ENCODE measurements around the gene NOM1. TPM values are rescaled to one million over a fixed set of nuclear protein-coding genes. Genes with fewer than 3 reads are reported as not detected.

NOM1 gene
- total and polyA plus RNA-seq, 2 donors (not counting 3 experiments of a cell fraction or from before 2014, with no cell fraction given): 13.7 to 38.6 TPM

- FAIRE-seq: no peak
- dilution Hi-C loops (cut with MboI; ENCODE audit: extremely low pct_ligation_motif_present, low sequenced_read_pairs): no loop called here
- POLR2A ChIA-PET: no interaction called here
Observed at GRCh38 chr7:157007470-157008066, 58.1 kb downstream of the NOM1 start.

More at GRCh38 chr7:157007470-157008066, 58.1 kb downstream of the NOM1 start:
- H2AFZ ChIP-seq (ENCODE audit: low read depth, low read length): no peak overlapping the region
- no peaks in the 10 kb centered on the region for H3K79me2 ChIP-seq (ENCODE audit: control insufficient read depth, insufficient read depth, low read length)
- no peak overlapping the region for H3K27ac ChIP-seq (ENCODE audit: insufficient read depth, low read depth, low read length)
- H3K9me1 ChIP-seq (replicated peaks; ENCODE audit: control insufficient read depth, extremely low read depth, insufficient read depth, low read length): no peaks in the 10 kb centered on the region
- intact Hi-C loops (cut with micrococcal nuclease): no loop called here
- peaks cover 70 to 96% of the 10 kb centered on the region in 2 experiments for H3K27me3 ChIP-seq (ENCODE audit: control insufficient read depth in 2 of 2, insufficient read depth in 2 of 2, low read length in 2 of 2)
- DNase-seq (ENCODE audit: low read depth, low spot score): no peak
- TF ChIP-seq JUN (IDR thresholded peaks at IDR 0.05; ENCODE audit: borderline replicate concordance, insufficient read depth, insufficient read length, low read depth) (no peak), EZH2 (IDR thresholded peaks at IDR 0.05; ENCODE audit: borderline replicate concordance, low read depth, low read length, severe bottlenecking) (no peak), POLR2A (IDR thresholded peaks at IDR 0.05; ENCODE audit: low read depth, low read length) (no peak), POLR2AphosphoS5 (IDR thresholded peaks at IDR 0.05; ENCODE audit: insufficient read depth, low read depth, low read length) (no peak), FOS (IDR thresholded peaks at IDR 0.05; ENCODE audit: borderline replicate concordance, insufficient read depth, low read length) (no peak), MYC (IDR thresholded peaks at IDR 0.05; ENCODE audit: low read depth, low read length) (no peak), GATA2 (IDR thresholded peaks at IDR 0.05; ENCODE audit: insufficient read depth, insufficient read length, low read depth, low read length) (no peak), MAX (IDR thresholded peaks at IDR 0.05; ENCODE audit: insufficient read depth, insufficient read length) (no peak), CTCF (IDR thresholded peaks at IDR 0.05; ENCODE audit: extremely low read depth in 1 of 2, insufficient read depth in 1 of 2, low read depth in 1 of 2, low read length in 2 of 2) (no peak)
- no peak overlapping the region for H3K9ac ChIP-seq (replicated peaks; ENCODE audit: extremely low read depth, insufficient read depth, low read length)
- BruUV-seq (replicated peaks): no TSS peak
- no peaks in the 10 kb centered on the region for H3K4me1 ChIP-seq (ENCODE audit: control insufficient read depth, extremely low read depth, insufficient read depth, low read length)
- H3K4me2 ChIP-seq (ENCODE audit: insufficient read depth, low read length): no peak overlapping the region
- no peaks in the 10 kb centered on the region for H4K20me1 ChIP-seq (replicated peaks; ENCODE audit: control insufficient read depth, extremely low read depth, insufficient read depth, low read length)
- H3K4me3 ChIP-seq (replicated peaks in 1 of 3; ENCODE audit: insufficient read depth in 1 of 3, low read depth in 1 of 3, low read length in 3 of 3): no peak overlapping the region
- no peaks in the 10 kb centered on the region for H3K9me3 ChIP-seq (replicated peaks; ENCODE audit: control insufficient read depth, insufficient read depth, low read length)
- no peaks in the 10 kb centered on the region for H3K36me3 ChIP-seq (ENCODE audit: control insufficient read depth in 2 of 2, extremely low read depth in 1 of 2, insufficient read depth in 2 of 2, low read length in 2 of 2)
- CTCF ChIA-PET: no interaction called here

Measured in endothelial cell of umbilical vein (primary cell).